GM23338 (cell line): Measurements from ENCODE around the gene TRPM3. TPM values are rescaled to one million over a fixed set of nuclear protein-coding genes. Genes with fewer than 3 reads are reported as not detected.

Source experiments
- ATAC-seq: fragments of 200-7000 bp; cut with Tn5 transposase; 3 replicates; pipeline ENCODE4 v1.9.1; 2020
- DNase-seq: peaks from one replicate; pipeline ENCODE4 v3.0.0-alpha.2; 2015; ENCODE audit warnings: low spot score
- H2AFZ ChIP-seq: fragments of 200-600 bp; sonication (generic); 2 replicates; pipeline ENCODE4 v1.8.0; 2016; ENCODE audit warnings: antibody characterized with exemption, mild to moderate bottlenecking, moderate library complexity
- H3F3A ChIP-seq: fragments of 200-600 bp; sonication (generic); replicated peaks from 2 replicates; pipeline ENCODE4 v1.8.0; 2017; ENCODE audit warnings: antibody characterized with exemption, mixed run types, low read depth
- H3K27ac ChIP-seq: fragments of 200-600 bp; sonication (generic); 2 replicates; pipeline ENCODE4 v1.6.1; 2016; ENCODE audit warnings: low read depth
- H3K27me3 ChIP-seq: fragments of 200-600 bp; sonication (generic); 2 replicates; pipeline ENCODE4 v1.8.0; 2016; ENCODE audit warnings: mild to moderate bottlenecking, mixed run types, moderate library complexity; ENCODE audit not compliant: insufficient read depth
- H3K36me3 ChIP-seq: fragments of 200-600 bp; sonication (generic); 2 replicates; pipeline ENCODE4 v1.8.0; 2016; ENCODE audit warnings: mild to moderate bottlenecking; ENCODE audit not compliant: insufficient read depth
- H3K4me1 ChIP-seq: fragments of 200-600 bp; sonication (generic); 2 replicates; pipeline ENCODE4 v1.8.0; 2016; ENCODE audit warnings: mild to moderate bottlenecking, moderate library complexity; ENCODE audit not compliant: insufficient read depth
- H3K4me2 ChIP-seq: fragments of 200-600 bp; sonication (generic); 2 replicates; pipeline ENCODE4 v1.7.1; 2017; ENCODE audit warnings: mixed run types
- H3K4me3 ChIP-seq: fragments of 200-600 bp; sonication (generic); 2 replicates; pipeline ENCODE4 v1.6.1; 2016; ENCODE audit warnings: mixed run types
- H3K79me2 ChIP-seq: fragments of 200-600 bp; sonication (generic); replicated peaks from 2 replicates; pipeline ENCODE4 v1.8.0; 2017; ENCODE audit warnings: mild to moderate bottlenecking; ENCODE audit not compliant: insufficient read depth
- H3K9me2 ChIP-seq: fragments of 200-600 bp; sonication (generic); 2 replicates; pipeline ENCODE4 v1.8.0; 2017; ENCODE audit not compliant: insufficient read depth
- H4K20me1 ChIP-seq: fragments of 200-600 bp; sonication (generic); replicated peaks from 2 replicates; pipeline ENCODE4 v1.8.0; 2017; ENCODE audit warnings: mild to moderate bottlenecking; ENCODE audit not compliant: insufficient read depth
- H3K27ac Mint-ChIP-seq: 2 replicates; pipeline ENCODE4 v1.8.0; 2020; ENCODE audit warnings: inconsistent platforms, mild to moderate bottlenecking, moderate library complexity, mixed read lengths
- H3K27me3 Mint-ChIP-seq: 3 replicates; pipeline ENCODE4 v1.8.0; 2022; ENCODE audit warnings: low read depth, mild to moderate bottlenecking, moderate library complexity, mixed read lengths, inconsistent platforms; ENCODE audit not compliant: insufficient read depth, poor library complexity
- H3K36me3 Mint-ChIP-seq: 3 replicates; pipeline ENCODE4 v1.8.0; 2021; ENCODE audit warnings: low read depth, mild to moderate bottlenecking, inconsistent platforms, moderate library complexity, mixed read lengths
- H3K4me1 Mint-ChIP-seq: 3 replicates; pipeline ENCODE4 v1.8.0; 2020; ENCODE audit warnings: mild to moderate bottlenecking, inconsistent platforms, mixed read lengths
- H3K4me3 Mint-ChIP-seq: 3 replicates; pipeline ENCODE4 v1.8.0; 2021; ENCODE audit warnings: moderate library complexity, mild to moderate bottlenecking, inconsistent platforms, mixed read lengths
- H3K9me3 Mint-ChIP-seq: 3 replicates; pipeline ENCODE4 v1.8.0; 2020; ENCODE audit warnings: moderate library complexity, mild to moderate bottlenecking, inconsistent platforms, mixed read lengths
- CREB1 ChIP-seq: fragments of 250-450 bp; sonication (Bioruptor Pico); IDR thresholded peaks from 2 replicates; pipeline ENCODE4 v1.5.0; 2020; ENCODE audit warnings: low read depth, mild to moderate bottlenecking, moderate library complexity
- EZH2 ChIP-seq: fragments of 200-600 bp; sonication (generic); IDR thresholded peaks from one replicate; pipeline ENCODE4 v1.8.0; 2017; ENCODE audit warnings: antibody characterized with exemption, mild to moderate bottlenecking, low read depth; ENCODE audit not compliant: unreplicated experiment
- JUNB ChIP-seq: IDR thresholded peaks from one replicate; pipeline ENCODE4 v1.6.1; 2016; ENCODE audit warnings: antibody characterized with exemption; ENCODE audit not compliant: unreplicated experiment
- NANOG ChIP-seq: IDR thresholded peaks from 2 replicates; pipeline ENCODE4 v1.6.1; 2016; ENCODE audit warnings: antibody characterized with exemption, borderline replicate concordance
- POLR2AphosphoS5 ChIP-seq: IDR thresholded peaks from 2 replicates; pipeline ENCODE4 v1.6.1; 2016; ENCODE audit warnings: antibody characterized with exemption, low read depth
- REST ChIP-seq: IDR thresholded peaks from one replicate; pipeline ENCODE4 v1.6.1; 2018; ENCODE audit warnings: antibody characterized with exemption; ENCODE audit not compliant: unreplicated experiment
- ZNF114 ChIP-seq: fragments of 250-450 bp; sonication (Bioruptor Pico); IDR thresholded peaks from 2 replicates; pipeline ENCODE4 v1.5.0; 2020; ENCODE audit warnings: mild to moderate bottlenecking, moderate library complexity
- ZNF331 ChIP-seq: fragments of 250-450 bp; sonication (Bioruptor Pico); IDR thresholded peaks from 2 replicates; pipeline ENCODE4 v1.5.0; 2020; ENCODE audit warnings: low read depth, mild to moderate bottlenecking, moderate library complexity
- ZNF462 ChIP-seq: fragments of 250-450 bp; sonication (Bioruptor Pico); IDR thresholded peaks from 2 replicates; pipeline ENCODE4 v1.5.0; 2020; ENCODE audit warnings: mild to moderate bottlenecking, moderate library complexity
- polyA plus RNA-seq: library from polyadenylated mRNA; unstranded; fragments of >200 nt; fragmentation: Nextera tagmentation; extraction: Ambion mirVana; gene quantifications from 2 replicates; pipeline ENCODE4 v1.2.1, GENCODE V29; 2016
- total RNA-seq: library from RNA; depleted of rRNA; stranded (reverse); fragments of >200 nt; shearing (Covaris generic); gene quantifications from 2 replicates; pipeline ENCODE4 v1.2.3, GENCODE V29; 2014
- TF ChIP-seq, protein P1 (sequence below), 2 experiments: fragments of 200-600 bp in 1 of 2; sonication (generic) in 1 of 2; conservative IDR thresholded peaks; 2 replicates each; pipeline versions ENCODE4 v1.5.1 to v1.6.1; 2016 to 2017; ENCODE audit warnings: antibody characterized with exemption in 2 of 2, low read depth in 2 of 2, mild to moderate bottlenecking in 2 of 2, moderate library complexity in 1 of 2

Gene TRPM3
- total and polyA plus RNA-seq, 2 experiments from 2014 or later, result 2.8 to 8.2 TPM

- peaks cover 8% of the 10 kb centered on the region for H3K79me2 ChIP-seq
- H3K4me1 Mint-ChIP-seq, result peaks cover 37% of the 10 kb centered on the region
- DNase-seq, result no peak
- no peaks in the 10 kb centered on the region; the same call in 2 of the 3 replicates for H3K36me3 Mint-ChIP-seq
- no peak for ATAC-seq
- H3K36me3 ChIP-seq, result no peaks in the 10 kb centered on the region
- no peaks in the 10 kb centered on the region for H3K27me3 Mint-ChIP-seq
- no peaks in the 10 kb centered on the region for H3F3A ChIP-seq
- TF ChIP-seq JUNB (no peak), REST (no peak), ZNF462 (CRISPR knock-in tag) (no peak), ZNF114 (no peak), NANOG (no peak), CREB1 (CRISPR knock-in tag) (no peak), ZNF331 (CRISPR knock-in tag) (no peak), POLR2AphosphoS5 (no peak), EZH2 (no peak)
- TF ChIP-seq, protein P1, sequence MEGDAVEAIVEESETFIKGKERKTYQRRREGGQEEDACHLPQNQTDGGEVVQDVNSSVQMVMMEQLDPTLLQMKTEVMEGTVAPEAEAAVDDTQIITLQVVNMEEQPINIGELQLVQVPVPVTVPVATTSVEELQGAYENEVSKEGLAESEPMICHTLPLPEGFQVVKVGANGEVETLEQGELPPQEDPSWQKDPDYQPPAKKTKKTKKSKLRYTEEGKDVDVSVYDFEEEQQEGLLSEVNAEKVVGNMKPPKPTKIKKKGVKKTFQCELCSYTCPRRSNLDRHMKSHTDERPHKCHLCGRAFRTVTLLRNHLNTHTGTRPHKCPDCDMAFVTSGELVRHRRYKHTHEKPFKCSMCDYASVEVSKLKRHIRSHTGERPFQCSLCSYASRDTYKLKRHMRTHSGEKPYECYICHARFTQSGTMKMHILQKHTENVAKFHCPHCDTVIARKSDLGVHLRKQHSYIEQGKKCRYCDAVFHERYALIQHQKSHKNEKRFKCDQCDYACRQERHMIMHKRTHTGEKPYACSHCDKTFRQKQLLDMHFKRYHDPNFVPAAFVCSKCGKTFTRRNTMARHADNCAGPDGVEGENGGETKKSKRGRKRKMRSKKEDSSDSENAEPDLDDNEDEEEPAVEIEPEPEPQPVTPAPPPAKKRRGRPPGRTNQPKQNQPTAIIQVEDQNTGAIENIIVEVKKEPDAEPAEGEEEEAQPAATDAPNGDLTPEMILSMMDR (conservative IDR thresholded peaks at IDR 0.05; ENCODE audit: low read depth in 2 of 2), result no peak
- no peak overlapping the region for H3K4me3 ChIP-seq
- no peak overlapping the region for H3K4me2 ChIP-seq
- H4K20me1 ChIP-seq, result no peaks in the 10 kb centered on the region
- H3K9me2 ChIP-seq, result no peaks in the 10 kb centered on the region
- H3K4me1 ChIP-seq, result peaks cover 12% of the 10 kb centered on the region; the same call in 1 of the 2 replicates
- H2AFZ ChIP-seq, result no peak overlapping the region
- H3K9me3 Mint-ChIP-seq, result no peaks in the 10 kb centered on the region
- H3K27ac Mint-ChIP-seq, result no peak overlapping the region
- H3K27me3 ChIP-seq, result no peaks in the 10 kb centered on the region
- H3K27ac ChIP-seq, result no peak overlapping the region
- H3K4me3 Mint-ChIP-seq, result no peak overlapping the region
Measured at GRCh38 chr9:71108937-71109336, 12.5 kb downstream of the TRPM3 start.
